ENCODE results near the gene GGCX.
"Not testable (repeated sequence)": the region's sequence is repeated elsewhere in the genome, so short reads cannot be mapped to it uniquely, and the experiment has no call there.

Gene GGCX

GRCh38 chr2:85561280-85562212 lies at the start of gene GGCX:
GGCX (minus strand) TSS chr2:85561493; CDS start chr2:85561428, 65 bp downstream.
- peak; percentile 93 for DNase-seq

DNA sequence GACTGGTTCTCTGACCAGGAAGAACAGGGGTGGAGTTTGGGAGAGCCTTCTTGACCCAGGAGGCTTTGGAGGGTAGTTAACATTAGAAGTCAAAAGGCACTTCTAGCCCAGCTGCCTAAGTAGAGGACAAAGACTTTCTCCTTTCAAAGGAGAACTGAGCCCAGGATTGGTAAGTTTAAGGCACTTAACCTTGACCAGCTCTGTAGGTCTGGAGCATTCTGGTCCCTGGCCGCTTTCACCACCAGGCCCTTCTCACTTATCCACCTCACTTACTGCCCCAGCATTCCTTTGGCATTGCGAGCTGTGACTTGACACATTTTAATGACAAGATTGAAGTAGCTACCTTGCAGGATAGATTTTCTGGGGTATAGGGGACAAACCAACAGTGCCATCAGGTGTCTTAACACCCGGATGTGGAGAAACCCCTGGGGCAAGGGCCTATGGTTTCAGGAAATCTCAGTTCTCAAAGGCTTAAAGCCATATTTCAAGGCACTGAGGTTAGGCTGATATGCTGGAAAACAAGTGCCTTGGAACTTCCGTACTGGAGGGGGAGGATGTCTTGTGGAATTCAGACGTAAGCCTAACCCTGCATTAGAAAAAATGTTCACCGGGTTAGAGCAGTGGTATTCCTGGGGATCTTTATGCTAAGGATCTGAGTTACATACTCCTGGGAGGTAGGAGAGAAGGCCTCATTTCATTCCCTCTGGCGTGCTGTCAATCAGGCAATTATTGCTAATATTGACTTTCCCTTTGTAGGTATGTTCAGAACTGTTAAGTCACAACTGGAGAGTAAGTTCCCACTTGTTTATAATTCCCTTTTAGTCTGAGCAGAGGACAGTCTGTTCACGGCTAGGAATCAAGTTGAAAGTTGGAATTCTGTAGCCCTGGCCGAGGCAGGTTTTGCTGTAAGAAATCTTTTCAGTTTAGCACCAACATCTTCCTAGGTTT lies 46.2 kb upstream of the GGCX start:
- DNase-seq = no peak

- DNase-seq = no peak
Observed at GRCh38 chr2:85606116-85606455, 44.8 kb upstream of the GGCX start.

DNA sequence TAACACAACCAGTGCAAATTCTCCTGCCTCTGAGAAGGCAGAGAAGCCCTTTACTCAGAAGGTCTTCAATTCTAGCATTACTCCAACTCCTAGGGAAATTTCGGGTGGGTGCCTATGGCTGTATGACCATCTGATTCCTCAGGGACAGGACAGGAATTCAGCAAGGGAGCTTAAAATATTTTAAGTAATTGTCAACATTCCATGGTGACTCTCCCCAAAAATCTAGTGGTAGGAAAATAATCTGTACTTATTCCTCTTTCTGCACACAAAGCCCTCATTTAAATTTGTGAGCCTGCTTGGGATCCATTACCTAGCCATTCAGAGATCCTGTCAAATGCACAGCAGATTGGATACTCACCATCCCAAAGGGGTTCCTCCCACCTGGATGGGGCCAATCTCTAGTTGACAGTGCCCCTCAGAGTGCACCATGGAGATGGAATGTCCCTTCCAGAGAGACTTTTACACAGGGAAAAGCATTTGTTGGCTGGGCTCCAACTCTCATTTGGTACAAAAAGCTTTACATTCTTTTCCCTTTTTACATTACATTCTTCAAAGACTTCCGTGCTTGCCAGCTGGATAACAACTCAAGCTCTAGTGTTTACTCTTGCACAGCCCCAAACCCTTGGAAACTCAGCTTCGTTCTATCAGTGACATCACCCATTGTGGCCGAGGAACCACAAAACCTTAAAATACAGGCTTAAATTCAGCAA lies 44.3 kb upstream of the GGCX start:
- DNase-seq = no peak

GRCh38 chr2:85604568-85605339 lies 43.5 kb upstream of the GGCX start:
- DNase-seq = no peak

GRCh38 chr2:85604133-85604444 lies 42.8 kb upstream of the GGCX start:
- not testable (repeated sequence) for DNase-seq

DNA sequence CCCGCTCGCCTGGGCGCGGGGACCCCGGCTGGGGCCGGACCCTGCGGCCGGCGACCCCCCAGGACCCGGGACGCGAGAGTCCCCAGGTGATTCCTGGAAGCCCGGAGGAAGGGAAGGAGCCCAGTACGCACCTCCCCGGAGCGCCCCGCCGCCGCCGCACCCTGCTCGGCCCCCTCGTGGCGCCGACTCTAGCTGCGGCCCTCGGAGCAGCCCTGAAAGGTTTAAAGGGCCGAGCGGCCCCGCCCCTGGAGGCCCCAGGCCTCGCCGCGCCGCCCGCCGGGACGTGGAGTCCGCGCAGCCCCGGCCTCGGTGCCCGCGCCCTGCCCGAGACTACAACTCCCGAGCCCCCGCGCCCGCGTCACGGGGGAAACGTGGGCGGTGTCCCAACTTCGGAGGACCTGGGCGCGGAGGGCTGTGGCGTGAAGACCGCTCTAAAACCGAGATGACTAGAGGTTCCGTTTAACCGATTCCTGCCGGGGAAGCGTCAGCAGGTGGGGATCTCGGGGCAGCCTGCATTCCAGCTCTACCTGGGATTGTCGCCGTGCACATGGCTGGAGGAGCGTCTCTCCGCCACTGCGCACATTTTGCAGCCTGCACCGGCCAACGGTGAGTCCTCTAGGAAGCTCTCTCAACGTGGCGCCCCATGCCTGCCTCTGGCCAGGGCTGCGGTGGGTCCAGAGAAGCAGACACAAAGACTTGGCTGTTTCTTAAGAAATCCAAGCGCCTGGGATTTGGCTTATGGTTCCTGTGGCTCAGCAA lies 41.4 kb upstream of the GGCX start, which contains the start of gene TMEM150A:
Gene TMEM150A (minus strand): TSS at position 223 of the 759 bp plus-strand sequence. CDS start 750 bp downstream, outside the sequence.
- peak; percentile 77 for DNase-seq

DNA sequence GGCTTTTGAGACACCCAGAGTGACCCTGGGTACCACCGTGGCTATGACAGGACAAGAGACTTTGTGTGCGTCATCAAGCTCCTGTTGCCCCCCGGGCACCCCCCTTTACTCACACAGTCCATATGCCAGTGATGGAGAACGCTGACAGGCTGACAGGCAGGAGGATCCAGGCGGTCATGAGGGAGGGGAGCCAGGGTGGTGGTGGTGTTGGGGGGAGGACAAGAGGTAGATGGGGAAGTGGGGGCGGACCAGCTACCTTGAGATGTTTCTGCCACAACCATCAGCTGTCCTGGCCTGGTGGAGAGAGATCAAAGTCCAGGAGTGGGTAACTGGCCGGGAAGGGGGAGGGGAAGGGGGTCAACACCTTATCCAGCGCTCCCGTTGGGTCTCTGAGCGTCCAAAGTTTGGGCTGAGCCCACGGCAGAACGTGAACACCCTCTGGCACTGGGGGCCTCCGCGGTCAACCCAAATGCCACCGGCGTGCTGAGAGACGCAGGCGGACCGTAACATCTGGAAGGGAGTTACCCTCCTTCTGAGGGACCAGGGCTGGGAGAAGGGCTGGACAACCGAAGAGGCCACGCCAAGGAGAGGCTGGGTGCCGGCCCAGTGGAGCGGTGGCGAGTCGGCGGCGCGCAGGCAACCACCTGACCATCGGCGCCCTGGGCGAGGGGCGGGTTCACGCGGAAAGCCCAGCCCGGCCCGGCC lies 40.6 kb upstream of the GGCX start:
- DNase-seq = no peak

DNA sequence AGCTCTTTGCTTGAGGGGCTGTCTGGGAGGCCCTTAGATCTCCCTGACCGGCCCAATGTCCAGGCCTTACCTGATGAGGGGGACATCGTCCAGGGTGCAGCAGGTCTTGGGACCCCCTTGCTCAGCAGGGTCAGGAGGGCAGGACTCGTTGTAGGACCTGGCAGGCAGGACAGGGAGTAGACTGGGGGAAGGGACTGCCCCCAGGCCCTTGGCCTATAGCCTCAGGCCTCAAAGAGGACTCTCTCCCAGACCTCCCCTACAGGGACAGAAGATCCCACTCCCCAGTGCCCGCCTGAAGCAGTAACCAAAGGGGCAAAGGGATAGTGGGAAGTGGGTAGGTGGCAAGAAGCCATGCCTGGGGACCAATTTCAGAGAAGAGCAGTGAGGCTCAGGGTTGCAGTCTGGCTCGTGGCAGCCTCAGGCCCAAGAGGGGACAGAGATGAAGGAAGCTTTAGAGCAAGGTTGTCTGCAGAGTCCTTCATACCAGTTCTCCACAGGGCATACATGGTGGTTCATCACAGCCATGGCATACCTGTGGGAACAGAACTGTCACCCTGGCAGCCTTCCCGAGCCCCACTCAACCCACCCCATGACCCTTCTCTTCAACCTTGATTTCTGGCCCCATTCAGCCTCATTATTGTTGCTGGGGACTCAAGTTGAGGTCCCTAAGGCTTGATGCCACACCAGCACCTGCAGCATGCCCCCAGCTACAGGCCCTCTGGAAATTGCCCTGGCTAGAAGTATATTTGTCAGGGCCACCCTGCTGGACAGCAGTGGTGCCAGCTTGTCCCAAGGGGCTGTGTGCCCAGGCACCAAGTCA lies 39.9 kb upstream of the GGCX start:
- no peak for DNase-seq

GRCh38 chr2:85600235-85600575 lies 38.9 kb upstream of the GGCX start:
- DNase-seq = no peak

DNA sequence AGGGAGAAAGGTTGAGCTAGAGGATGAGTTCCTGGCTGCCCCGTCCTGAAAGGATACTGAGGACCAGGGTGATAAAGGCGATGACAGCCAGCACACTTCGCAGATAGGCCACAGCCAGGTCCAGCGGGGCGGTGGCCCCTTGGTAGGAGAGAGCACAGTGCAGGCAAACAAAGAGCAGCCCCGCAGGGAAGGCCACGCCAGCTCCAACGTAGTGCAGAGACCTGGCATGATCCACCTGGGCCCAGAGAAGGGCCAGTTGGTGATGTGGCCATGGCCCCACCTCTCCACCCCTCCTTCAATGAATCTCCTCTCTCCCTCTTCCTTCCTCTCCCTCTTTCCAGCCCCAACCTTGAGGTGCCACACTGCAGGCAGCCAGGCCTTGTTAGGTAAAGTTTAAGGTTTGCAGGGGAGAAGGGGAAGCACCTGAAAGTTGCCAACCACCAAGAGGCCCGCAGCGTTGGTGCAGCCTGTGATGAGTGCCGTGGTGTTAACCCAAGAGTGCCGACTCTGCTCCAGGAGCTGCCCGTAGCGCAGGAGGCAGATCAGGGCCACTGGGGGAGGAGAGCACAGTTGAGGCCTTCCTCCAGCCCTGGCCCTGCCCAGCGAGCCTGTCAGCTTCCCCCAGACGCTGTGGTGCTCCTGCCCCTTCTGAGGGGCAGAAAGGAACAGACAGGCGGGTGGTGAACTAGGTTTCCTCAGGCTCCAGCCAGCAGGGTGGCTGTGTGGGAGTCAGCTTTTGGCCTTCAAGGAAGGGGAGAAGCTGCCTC lies 38.4 kb upstream of the GGCX start:
- no peak for DNase-seq

- DNase-seq = no peak
Observed at GRCh38 chr2:85598594-85599340, 37.5 kb upstream of the GGCX start.

DNA sequence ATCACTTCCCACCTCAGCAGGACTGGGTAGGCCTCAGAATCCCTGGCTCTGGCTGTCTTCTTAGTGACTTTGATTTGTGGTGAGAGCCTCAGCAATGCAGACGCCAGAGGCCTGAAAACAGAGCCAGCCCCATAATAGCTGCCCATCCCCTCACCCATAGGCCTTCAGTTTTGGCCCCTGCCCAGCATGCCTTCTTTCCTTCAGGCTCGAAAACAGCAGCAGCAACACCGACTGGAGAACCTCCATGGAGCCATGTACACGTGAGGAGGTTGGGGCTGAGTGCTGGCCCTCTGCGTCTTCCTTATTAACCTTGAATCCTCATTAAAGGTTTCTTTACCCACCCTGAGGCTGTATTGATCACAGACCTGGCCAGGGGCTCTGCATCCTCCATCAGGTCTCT lies 35.9 kb upstream of the GGCX start:
- no peak for DNase-seq

DNA sequence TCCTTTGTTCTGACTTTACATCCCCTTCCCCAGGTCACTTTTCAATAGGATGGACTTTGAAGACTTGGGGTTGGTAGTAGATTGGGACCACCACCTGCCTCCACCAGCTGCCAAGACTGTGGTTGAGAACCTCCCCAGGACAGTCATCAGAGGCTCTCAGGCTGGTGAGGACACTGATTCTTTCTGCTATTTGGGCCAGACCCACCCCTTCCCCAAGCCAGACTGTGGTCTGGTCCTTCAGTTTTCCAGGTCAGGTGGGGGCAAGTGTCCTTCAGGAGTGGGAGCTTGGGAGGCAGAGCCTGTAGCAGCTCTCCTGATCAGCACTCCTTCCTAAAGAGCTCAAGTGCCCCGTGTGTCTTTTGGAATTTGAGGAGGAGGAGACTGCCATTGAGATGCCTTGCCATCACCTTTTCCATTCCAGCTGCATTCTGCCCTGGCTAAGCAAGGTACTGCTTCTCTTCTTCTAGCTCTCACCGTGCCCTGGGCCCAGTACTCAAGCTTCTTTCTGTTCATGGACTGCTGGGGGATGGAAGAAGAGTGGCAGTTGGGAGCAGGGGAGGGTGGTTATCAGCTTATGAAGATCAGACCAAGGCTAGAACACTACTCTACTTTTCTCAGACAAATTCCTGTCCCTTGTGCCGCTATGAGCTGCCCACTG lies 35.3 kb upstream of the GGCX start:
- no peak for DNase-seq

- DNase-seq = no peak
Observed at GRCh38 chr2:85596026-85596333, 34.7 kb upstream of the GGCX start.

- DNase-seq = peak; percentile 99
Observed at GRCh38 chr2:85595301-85596025, 34.2 kb upstream of the GGCX start, which contains the start of gene RNF181. RNF181 (plus strand) TSS chr2:85595745; CDS start chr2:85595764, 19 bp downstream.

DNA sequence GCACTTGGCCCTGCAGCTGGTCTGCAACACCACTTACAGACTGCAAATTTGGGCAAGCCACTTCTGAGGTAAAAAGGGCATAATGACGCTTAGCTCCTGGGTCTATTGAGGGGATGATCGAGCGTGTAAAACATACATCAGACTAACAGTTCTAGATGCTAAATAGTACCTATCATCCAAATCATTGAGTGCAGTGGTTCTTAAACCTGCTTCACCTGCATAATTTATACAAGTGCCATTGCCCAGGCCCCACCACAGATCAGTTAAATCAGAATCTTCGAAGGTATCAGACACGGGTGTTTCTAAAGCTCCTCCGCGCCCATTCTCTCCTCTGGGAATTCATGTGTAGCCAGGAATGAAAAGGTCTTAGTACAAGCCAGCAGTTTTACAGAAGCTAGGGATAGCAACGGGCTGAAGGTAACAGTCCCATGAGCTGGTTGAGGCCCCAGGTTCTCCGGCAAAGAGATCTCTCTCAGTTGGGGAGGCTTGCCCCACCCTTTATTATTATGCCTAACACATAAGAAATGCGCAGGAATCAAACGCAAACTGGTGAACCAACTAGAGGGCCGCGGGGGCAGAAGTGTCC lies 33.5 kb upstream of the GGCX start:
- DNase-seq = no peak

Measured in NCI-H1694 treated with DMSO at 0.1 percent for 48 hours (cell line).